ENCODE data around the gene P4HB. TPM values are rescaled to one million over a fixed set of nuclear protein-coding genes. Genes with fewer than 3 reads are reported as not detected.
A peak's percentile ranks its signal among the peaks of the same experiment; 100 is the strongest.

Gene P4HB
- total RNA-seq, 3 donors from 2014 or later = 354 to 727 (median 491) TPM

- Histone ChIP-seq H3K4me1 (ENCODE audit: low read depth) (peaks cover 3% of the 10 kb centered on the region), H3K9me3 (no peaks in the 10 kb centered on the region)
- no peak for ATAC-seq
Observed at GRCh38 chr17:81877569-81877968, 17.2 kb upstream of the P4HB start.

GRCh38 chr17:81871387-81872230 lies 11.3 kb upstream of the P4HB start:
- Histone ChIP-seq H3K9me3 (no peaks in the 10 kb centered on the region), H3K4me3 (peak overlapping the region; percentile 87), H3K36me3 (ENCODE audit: low read depth) (no peaks in the 10 kb centered on the region), H3K4me1 (ENCODE audit: low read depth) (peaks cover 48% of the 10 kb centered on the region)
- peak; percentile 72 for ATAC-seq
- peak; percentile 27 for TF ChIP-seq CTCF (IDR thresholded peaks at IDR 0.05)
- DNase-seq = peak; percentile 96 to 97 (median 96)
- intact Hi-C loops (cut with DNase I, micrococcal nuclease) = no loop called here

More at GRCh38 chr17:81877569-81877968, 17.2 kb upstream of the P4HB start:
- TF ChIP-seq CTCF (IDR thresholded peaks at IDR 0.05) = no peak
- intact Hi-C loops (cut with DNase I, micrococcal nuclease) = no loop called here
- no peak for DNase-seq
- Histone ChIP-seq H3K4me3 (no peak overlapping the region), H3K36me3 (ENCODE audit: low read depth) (no peaks in the 10 kb centered on the region)

- no peaks in the 10 kb centered on the region for H3K36me3 ChIP-seq (ENCODE audit: low read depth)
- no peak for ATAC-seq
- H3K4me1 ChIP-seq (ENCODE audit: low read depth) = peaks cover 54% of the 10 kb centered on the region
- no peak for DNase-seq
- H3K4me3 ChIP-seq = peak within 1 kb of the TSS; percentile 87
- no peak for TF ChIP-seq CTCF (IDR thresholded peaks at IDR 0.05)
- intact Hi-C loops (cut with DNase I, micrococcal nuclease) = no loop called here
- no peaks in the 10 kb centered on the region for H3K9me3 ChIP-seq
Observed at GRCh38 chr17:81870981-81871386, 10.6 kb upstream of the P4HB start, which contains the start of gene ARHGDIA. TSS of gene ARHGDIA (minus strand) at chr17:81871337. CDS start at chr17:81869930, 1,407 bp downstream.

- intact Hi-C loops (cut with DNase I, micrococcal nuclease) = no loop called here
- H3K9me3 ChIP-seq = no peaks in the 10 kb centered on the region
- DNase-seq (peak; percentile 55 to 77 (median 75)), ATAC-seq (peak; percentile 20)
- no peak for TF ChIP-seq CTCF (IDR thresholded peaks at IDR 0.05)
- H3K4me3 ChIP-seq = peak overlapping the region; percentile 87
- peaks cover 59% of the 10 kb centered on the region for H3K4me1 ChIP-seq (ENCODE audit: low read depth)
- H3K36me3 ChIP-seq (ENCODE audit: low read depth) = no peaks in the 10 kb centered on the region
Observed at GRCh38 chr17:81870131-81870980, 10.0 kb upstream of the P4HB start.

GRCh38 chr17:81869221-81870130 lies 9.1 kb upstream of the P4HB start:
- no peak for ATAC-seq

More at GRCh38 chr17:81869221-81870130, 9.1 kb upstream of the P4HB start:
- Histone ChIP-seq H3K4me3 (no peak overlapping the region), H3K4me1 (ENCODE audit: low read depth) (peaks cover 68% of the 10 kb centered on the region), H3K36me3 (ENCODE audit: low read depth) (no peaks in the 10 kb centered on the region), H3K9me3 (no peaks in the 10 kb centered on the region)
- peak; percentile 71 for TF ChIP-seq CTCF (IDR thresholded peaks at IDR 0.05)
- intact Hi-C loops (cut with DNase I, micrococcal nuclease) = no loop called here
- peak; percentile 36 to 72 (median 67) for DNase-seq
